ENCODE data around the gene PIP4K2A.
"Not testable (repeated sequence)": the region's sequence is repeated elsewhere in the genome, so short reads cannot be mapped to it uniquely, and the experiment has no call there.

Gene PIP4K2A

DNA sequence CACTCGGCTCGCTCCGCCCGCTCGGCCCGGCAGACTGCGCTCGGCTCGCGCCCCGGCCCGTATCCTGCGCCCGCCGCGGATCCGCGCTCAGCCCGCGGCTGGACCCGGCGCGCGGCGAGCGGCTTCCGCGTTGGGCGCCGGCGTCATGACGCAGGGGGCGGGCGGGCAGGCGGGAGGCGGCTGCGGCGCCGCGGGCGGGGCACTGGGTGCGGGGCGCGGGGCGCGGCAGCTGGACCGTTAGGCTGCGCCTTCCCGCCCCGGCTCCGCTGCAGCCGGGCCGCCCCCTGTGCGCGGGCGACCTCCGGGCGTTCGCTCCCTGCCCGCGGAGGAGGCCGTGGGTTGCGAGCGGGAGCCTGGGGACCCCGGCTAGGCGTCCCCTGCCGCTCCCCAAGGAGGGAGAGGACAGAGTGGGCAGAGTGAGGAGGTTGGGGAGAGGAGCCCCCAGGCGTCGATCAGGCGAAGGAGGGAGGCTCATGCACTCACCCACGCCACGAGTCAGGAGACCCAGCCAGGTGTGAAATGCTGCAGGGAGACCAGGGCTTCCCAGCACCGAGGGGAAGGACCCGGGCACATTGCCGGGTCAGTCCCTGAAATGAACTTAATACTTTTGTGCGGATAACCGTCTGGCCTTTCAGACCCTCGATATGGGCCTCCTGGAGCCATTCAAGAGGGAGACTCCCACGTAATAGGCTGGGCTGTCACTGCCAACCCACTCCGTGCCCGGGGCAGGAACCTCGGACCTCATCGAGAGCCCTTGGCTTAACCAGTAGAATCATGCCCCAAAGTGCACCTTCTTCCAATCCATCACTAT, at the start of gene PIP4K2A:
TSS of gene PIP4K2A (minus strand) at position 100 of the 811 bp plus-strand sequence. CDS start 252 bp downstream, outside the sequence.
- DNase-seq = peak; percentile 81

DNA sequence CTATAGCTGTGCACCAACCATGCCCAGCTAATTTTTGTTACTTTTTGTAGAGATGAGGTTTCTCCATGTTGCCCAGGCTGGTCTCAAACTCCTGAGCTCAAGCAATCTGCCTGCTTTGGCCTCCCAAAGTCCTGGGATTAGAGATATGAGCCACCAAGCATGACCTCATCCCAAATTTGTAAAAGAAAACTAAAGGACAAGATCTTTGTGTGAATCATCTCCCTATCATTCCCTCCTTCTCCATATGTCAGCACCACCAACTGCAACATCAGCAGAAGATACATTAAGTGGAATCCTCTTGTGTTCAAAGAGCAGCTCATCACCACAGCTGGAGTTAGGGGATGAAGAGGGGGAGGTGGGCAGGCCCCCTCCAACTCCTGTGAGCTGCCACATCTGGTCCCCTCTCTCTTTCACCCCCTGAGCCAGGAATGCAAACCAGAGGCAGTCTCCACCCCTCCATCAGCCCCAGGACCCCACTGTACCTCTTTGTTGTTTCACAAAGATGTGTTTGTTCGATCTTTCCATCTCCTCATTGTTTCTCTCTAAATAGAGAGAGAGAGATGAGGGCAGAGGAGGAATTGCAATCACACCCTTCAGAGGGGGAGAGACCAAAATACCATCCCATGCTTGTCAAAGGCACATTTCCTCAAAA, 47.3 kb upstream of the PIP4K2A start:
- no peak for DNase-seq

DNA sequence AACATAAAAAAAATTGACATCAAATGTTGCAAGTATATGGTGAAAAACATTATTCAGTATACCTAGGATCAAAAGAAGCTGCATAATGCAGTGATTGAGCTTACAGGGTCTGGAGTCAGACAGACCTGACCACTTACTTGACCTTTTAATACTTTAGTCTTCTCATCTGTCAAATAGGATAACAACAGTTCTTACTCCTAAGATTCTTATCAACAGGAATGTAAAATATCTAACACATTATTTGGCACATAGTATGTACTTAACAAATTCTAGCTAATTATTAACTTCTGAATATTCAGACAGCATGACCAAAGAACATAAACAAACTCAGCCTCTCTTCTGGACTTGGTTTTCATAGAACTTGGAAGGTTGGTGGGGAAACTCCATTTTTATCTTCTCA, 45.6 kb upstream of the PIP4K2A start:
- no peak for DNase-seq

DNA sequence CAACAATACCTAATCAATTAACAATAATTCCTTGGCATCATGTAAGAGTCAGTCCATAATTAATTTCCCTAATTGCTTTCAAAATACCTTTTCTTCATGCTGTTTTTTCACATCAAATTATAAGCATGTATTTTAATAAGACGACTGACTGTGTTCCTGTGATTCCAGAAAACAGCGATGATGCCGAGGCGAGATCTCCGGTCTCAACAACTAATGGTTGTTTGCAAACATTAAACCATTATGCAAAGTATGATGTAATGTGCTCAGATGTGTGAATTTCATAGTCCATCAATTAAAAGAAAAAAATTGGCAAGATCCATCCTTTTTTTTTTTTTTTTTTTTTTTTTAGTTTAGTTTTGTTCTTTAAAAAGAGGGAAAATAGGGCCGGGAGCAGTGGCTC, 44.5 kb upstream of the PIP4K2A start:
- DNase-seq = no peak

DNA sequence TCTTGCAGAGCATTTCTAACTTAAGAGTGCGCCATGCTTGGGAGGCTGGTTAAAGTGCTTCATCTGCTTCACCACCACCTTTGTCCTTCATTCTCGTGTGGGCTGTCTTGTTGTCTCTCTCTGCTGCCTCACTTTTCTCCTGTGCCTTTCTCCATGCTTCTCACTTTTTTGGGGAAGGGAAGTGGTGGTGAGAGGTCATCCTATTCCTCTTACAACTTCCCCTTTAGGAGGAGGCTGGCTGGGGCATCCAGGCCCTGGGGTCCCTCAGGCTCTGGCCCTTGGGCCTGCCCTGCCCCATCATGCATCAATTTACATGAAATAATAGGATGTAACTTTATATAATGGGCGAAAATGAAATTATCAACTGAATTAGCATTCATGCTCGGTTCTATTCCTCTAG, 39.9 kb upstream of the PIP4K2A start:
- no peak for DNase-seq

DNA sequence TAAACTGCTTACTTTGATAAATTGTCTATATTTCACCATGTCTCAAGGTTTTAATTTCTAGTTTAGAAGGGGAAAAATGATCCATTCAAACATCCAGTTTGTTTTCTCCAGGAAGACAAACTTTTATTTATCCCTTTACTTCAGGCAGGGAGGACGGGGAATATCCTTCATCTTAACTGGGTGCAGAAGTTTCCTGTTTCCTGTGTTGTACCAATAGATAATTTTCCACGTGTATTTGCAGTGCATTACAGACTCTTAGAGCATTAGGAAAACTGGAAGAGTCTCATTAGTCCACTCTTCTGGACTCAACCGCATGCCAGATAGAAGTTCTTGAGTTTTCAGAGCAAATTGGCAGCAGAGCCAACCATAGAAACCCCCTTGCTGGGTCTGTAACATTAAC, 39.4 kb upstream of the PIP4K2A start:
- DNase-seq = no peak

DNA sequence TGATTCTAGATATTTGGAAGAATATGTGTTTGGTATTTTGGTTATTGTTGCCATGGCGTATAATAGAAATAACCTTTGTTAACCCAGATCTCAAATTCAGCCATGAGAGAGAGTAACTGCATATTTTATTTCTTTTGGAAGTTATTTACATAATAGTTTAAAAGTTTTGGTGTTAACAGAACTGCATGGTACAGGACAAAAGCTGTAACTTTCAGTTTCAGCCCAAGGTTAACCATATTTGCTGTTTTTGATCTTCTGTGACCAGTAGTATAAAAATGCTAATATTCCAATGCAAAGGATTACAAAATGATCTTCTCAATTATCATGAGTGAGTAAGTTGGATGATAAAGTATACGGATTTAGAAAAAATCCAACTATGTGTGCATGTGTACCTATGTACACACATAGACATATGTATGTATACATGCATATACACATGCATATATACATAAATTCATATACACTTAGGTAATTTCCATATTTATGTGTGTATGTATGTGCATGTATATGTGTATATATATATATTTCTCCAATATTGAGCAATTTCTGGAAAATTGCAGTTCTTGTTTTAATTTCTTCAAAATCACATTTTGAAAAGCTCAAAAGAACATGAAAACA, 38.0 kb upstream of the PIP4K2A start:
- DNase-seq = no peak

DNA sequence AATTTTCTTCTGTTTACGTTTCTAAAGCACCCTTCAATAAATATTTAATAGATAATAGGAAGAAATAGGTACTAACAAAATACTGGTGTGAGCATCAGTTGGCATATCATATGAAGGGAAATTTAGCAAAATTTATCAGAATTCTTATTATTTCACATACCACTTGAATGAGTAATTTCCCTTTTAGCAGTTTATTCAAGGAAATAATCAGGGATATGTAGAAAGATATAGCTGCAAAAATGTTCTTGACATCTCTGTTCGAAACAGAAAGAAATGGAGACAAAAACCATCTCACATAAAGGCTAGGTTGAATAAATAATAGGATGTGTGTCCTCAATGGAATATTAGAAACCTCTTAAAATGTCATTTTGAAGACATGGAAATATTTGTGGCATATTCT, 35.8 kb upstream of the PIP4K2A start:
- DNase-seq = no peak

DNA sequence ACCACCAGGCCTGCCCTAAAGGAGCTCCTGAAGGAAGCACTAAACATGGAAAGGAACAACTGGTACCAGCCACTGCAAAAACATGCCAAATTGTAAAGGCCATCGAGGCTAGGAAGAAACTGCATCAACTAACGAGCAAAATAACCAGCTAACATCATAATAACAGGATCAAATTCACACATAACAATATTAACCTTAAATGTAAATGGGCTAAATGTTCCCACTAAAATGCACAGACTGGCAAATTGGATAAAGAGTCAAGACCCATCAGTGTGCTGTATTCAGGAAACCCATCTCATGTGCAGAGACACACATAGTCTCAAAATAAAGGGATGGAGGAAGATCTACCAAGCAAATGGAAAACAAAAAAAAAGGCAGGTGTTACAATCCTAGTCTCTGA, 30.5 kb upstream of the PIP4K2A start:
- DNase-seq = not testable (repeated sequence)

DNA sequence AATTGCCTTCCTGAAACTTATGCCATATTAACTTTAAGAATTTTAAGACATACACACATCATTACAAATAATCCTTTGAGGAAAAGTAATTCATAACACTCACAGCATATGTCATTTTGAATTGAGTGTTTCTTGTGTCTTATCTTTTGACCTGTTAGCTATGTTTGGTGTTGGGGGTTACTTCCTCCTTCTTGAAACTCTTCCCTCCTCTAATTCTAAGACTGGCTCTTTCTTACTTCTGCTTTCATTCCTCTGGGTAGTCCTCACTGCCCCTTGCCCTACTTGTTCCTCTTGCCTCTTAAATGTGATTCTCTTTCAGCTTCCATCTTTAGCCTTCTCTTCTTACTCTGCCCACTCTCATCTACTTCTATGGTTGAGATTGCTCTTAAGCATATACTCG, 28.3 kb upstream of the PIP4K2A start:
- DNase-seq = no peak

DNA sequence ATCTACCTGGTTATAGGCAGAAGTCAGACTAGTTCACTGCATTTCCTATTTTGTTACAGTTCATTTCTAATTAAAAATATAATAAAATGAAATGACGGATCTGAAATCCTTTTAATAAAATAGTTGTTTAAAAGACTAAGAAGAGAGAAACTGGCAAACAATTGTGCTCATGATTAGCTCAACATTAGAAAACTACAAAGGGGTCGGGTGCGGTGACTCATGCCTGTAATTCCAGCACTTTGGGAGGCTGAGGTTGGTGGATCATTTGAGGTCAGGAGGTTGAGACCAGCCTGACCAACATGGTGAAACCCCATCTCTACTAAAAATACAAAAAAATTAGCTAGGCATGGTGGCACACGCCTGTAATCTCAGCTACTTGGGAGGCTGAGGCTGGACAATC, 27.3 kb upstream of the PIP4K2A start:
- not testable (repeated sequence) for DNase-seq

DNA sequence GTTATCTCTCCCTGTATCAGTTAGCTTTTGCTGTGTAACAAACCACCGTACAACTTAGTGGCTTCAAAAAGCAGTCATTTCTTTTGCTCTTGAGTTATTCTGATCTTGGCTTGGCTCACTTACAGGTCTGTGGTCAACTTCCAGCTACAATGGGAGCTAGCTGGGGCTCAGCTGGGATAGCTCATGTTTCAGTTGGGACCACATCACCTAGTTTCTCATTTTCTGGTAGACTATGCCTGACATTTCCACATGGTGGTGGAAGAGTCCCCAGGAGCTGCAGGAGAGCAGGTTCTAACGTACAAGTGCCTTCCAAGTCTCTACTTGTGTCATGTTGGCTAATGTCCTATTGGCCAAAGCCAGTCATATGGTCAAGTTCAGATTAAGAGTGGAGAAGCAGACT, 25.8 kb upstream of the PIP4K2A start:
- no peak for DNase-seq

DNA sequence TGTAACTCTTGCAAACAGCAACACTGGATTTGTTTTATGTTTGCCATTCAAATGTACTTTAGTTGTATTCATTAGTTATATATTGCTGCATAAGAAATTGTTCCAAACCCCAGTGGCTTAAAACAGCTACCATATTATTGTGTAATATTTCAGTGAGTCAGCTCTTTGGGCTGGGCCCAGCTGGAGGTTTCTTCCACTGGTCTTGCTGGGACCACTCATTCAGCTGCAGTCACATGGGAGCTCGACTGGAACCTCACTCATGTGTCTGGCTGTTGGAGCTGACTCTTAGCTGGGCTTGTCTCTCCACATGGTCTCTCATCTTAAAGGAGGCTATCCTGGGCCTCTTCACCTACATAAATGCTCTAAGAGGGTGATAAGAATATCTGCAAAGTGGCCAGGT, 23.2 kb upstream of the PIP4K2A start:
- DNase-seq = no peak

DNA sequence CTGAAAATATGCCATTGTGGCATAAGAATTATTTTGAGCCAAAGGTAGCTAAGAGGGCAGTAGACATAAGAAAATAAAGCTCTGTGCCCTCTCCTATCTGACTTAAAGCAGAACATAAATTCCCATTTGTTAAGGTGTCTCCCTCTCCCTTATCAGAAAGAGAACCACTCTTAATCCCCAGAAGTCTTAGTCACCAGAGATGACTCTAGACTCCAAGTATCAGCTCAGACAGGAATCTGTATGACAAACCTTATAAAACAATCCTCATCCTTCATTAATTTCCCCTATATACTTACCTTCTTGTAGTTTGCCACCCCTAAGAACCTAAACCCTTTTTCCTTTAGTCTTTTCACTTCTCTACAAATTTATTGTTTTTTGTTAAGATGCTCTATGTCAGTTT, 21.8 kb upstream of the PIP4K2A start:
- no peak for DNase-seq

DNA sequence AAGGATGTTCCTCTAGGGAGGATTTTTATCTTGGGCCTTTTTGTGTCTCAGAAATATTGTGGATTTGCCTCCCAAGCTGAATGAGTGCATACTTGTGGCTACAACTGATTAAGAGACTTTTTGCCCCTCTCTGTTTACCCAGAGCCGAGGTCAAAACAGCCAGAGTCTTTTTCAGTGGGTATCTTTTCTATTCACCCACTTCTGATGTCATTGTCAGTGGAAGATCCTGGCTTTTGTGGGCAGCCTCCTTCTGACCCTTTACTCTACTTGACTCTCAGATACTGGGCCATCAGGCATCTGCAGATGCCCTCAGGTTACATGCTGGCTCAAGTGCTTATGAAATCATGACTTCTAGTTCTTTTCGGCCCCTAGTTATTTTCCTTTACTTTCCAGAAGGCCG, 19.6 kb upstream of the PIP4K2A start:
- DNase-seq = no peak

DNA sequence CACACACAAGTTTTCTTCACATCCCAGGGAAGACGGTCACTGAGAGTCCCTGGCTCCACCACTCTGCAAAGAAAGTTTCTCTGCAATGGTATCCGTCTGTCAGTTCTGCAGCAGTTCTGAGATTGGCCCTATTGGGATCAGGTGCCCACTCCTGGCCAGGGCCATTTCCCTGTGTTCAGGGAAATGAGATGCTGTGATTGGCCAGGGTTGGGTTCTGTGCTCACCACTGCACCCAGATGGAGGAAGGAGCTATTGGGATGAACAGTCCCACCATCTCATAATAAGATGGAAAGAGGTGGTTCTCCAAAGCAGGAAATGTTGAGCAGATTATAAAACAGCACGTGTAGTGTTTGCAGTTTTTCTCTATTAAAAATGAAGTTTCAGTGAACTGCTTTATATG, 13.3 kb upstream of the PIP4K2A start:
- no peak for DNase-seq

DNA sequence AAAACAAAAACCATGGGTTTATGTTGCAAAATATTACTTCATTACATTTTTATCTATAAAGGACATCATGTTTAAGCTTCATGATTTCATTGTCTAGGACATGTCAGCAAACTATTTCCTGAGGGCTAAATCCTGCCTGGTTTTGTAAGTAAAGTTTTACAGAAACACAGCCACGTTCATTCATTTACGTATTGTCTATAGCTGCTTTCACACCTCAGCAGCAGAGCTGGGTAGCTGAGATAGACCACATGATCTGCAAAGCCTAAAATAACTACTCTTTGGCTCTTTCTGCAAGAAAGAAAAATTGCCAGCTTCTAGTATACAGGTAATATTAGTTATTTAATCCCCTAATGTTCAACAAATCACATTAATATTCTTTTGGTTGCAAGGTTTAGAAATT, 12.7 kb upstream of the PIP4K2A start:
- no peak for DNase-seq

DNA sequence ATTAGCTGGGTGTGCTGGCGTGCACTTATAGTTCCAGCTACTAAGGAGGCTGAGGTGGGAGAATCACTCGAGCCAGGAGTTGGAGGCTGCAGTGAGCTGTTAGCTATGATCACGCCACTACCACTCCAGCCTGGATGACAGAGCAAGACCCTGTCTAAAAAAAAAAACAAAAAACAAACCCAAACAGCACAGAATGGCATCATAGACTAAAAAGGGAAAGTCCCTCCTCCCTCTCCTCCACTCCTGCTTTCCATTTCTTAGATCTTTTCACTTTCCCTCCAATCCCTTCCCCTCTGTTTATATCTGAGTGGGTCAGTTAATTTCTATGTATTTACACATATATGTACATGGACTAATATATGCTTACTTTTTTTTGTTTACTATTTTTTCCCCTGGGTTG, 10.4 kb upstream of the PIP4K2A start:
- DNase-seq = no peak

DNA sequence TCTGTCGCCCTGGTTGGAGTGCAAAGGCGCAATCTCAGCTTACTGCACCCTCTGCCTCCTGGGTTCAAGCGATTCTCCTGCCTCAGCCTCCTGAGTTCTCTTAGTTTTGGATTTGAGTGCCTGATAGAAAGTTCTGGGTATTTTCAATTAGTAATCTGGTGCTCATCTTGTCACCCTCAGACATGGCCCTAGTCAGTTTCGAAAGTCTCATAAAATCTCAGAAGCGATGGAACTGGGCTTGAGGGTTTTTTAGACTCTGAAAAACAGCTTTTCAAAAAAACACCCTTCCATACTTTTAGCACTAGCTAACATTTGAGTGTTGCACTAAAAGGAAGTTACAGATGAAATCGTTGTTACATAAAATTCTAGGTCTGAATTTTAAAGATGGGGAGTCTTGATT, 9.4 kb upstream of the PIP4K2A start:
- no peak for DNase-seq

DNA sequence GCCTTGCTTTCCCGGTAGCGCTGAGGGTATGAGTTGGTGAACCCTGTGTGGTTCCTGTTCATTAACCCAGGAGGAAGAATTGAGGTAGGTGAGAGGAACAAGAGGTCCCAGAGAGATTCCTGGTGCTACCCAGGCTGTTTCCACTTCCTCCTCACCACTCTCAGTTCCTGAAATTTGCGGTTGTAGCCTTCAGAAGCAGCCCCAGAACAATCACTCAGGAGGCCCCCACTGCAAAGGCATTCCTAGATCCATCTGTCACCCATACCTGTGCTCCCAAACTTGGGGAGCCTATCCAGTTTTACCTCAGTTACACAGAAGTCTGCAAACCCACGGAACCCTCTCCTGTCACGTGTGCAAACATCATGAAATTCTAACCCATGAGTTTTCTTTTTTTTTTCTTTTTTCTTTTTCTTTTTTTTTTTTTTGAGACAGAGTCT, 9.0 kb upstream of the PIP4K2A start:
- DNase-seq = no peak

DNA sequence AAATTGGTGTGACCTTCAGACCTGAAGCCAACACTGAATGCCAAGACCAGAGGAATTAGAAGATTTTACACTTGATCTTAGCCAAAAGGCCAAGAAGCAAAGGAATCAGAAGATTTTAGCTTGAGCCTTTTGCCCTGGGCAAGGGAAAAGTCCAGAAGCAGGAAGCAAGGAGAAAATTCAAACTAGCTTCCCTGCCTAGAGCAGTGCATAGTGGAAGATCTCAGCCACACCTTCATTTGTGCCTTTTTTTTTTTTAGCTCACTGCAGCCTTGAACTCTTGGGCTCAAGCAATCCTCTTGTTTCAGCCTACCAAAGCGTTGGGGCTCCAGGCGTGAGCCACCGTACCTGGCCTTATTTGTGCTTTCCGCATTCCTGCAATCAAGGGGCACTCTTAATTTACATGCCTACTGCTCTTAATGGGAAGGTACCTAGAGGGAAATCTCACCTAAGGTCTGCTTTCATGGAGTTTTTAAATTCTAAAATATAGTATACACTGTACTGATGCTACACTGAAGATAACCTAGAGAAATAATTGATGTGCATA, 8.3 kb upstream of the PIP4K2A start:
- DNase-seq = no peak

DNA sequence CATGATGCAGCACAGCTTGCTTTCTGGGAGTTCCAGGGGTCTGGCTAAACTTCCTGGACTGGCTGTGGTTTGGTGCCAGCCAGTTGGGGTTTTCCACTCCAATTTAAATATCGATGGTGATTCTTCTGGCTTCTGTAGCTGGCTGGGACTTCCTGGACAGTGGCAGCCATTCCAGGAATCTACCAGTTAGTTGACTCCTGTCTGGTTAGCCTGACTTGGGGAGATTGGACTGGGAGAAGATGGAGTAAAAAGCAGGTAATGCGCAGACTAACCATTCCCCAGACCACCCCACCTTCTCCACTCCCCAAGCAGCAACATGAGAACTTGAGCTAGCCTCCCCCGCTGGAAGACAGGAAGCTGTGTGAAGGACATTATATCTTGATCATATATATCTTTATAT, 6.3 kb upstream of the PIP4K2A start:
- DNase-seq = no peak

DNA sequence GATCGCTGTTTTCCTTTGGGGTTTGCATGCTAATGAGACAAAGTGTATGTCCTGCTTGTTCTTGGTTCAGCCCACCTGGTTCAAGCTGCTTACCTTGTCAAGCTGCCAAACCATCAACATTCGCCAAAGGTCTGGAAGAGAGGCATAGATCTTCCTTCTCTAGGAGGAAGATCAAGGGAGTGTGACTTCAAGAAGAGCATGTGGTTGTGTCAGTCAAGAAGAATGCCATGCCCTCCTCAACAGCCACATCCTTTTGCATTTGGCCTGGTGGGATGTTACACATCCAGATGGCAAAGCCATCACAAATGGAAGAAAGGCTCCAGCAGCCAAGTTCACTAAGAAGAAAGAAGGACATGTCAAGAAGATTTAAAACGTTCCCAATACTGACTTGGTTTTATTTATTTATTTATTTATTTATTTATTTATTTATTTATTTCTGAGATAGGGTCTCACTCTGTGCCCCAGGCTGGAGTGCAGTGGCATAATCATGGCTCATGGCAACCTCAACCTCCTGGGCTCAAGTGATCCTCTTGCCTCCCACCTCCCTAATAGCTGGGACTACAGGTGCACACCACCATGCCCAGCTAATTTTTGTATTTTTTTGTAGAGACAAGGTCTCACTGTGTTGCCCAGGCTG, 5.1 kb upstream of the PIP4K2A start:
- DNase-seq = no peak
